ENCODE measurements around the gene PPARD. TPM values are rescaled to one million over a fixed set of nuclear protein-coding genes. Genes with fewer than 3 reads are reported as not detected.

Gene PPARD
- polyA plus RNA-seq, 1 donor from 2014 or later = 1.3 TPM

DNA sequence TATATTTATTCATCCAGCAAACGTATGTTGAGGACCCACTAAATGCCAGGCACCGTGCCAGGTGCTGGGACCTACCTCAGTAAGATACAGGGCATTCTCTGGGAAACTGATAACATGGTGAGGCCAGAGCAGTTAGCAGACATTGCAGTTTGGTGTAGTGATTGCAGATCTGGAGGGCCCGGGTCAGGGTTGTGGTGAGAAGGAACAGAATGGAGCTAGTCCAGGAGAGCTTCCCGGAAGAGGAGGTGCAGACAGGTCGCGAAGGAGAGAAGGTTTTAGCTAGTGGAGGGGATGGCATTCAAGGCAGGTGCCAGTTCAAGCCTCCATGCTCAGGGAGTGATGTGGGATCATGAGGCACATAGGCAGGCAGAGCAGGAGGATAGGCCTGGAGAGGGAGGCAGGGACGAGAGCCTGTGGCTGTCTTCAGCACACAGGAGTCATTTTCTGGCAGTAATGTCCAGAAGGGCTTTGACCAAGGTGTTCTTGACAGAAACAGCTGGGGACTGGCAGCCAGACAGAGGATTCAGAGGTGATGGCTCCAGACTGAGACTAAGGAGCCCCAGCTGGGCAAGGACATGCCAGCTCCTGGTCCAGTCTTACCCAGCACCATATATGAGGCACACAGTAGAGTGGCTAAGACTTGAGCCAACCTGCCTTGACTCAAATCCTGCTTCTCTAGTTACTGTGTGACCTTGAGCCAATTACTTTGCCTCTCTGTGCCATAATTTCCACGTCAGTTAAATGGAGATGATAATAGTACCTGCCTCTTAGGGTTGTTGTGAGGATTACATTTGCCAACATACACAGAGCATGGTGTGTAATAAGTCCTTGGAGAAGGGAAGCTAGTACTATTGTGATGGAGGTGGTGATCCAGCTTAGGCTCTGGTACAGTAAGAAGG lies 61.4 kb downstream of the PPARD start:
- TF ChIP-seq SMC3 (conservative IDR thresholded peaks at IDR 0.05; ENCODE audit: poor library complexity) = no peak
- no peak for TF ChIP-seq RAD21 (conservative IDR thresholded peaks at IDR 0.05)
- TF ChIP-seq, protein P1, sequence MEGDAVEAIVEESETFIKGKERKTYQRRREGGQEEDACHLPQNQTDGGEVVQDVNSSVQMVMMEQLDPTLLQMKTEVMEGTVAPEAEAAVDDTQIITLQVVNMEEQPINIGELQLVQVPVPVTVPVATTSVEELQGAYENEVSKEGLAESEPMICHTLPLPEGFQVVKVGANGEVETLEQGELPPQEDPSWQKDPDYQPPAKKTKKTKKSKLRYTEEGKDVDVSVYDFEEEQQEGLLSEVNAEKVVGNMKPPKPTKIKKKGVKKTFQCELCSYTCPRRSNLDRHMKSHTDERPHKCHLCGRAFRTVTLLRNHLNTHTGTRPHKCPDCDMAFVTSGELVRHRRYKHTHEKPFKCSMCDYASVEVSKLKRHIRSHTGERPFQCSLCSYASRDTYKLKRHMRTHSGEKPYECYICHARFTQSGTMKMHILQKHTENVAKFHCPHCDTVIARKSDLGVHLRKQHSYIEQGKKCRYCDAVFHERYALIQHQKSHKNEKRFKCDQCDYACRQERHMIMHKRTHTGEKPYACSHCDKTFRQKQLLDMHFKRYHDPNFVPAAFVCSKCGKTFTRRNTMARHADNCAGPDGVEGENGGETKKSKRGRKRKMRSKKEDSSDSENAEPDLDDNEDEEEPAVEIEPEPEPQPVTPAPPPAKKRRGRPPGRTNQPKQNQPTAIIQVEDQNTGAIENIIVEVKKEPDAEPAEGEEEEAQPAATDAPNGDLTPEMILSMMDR (IDR thresholded peaks at IDR 0.05; ENCODE audit: poor library complexity, severe bottlenecking) = no peak
- TF ChIP-seq MXI1 (conservative IDR thresholded peaks at IDR 0.05; ENCODE audit: poor library complexity, severe bottlenecking) = no peak
- TF ChIP-seq EP300 (conservative IDR thresholded peaks at IDR 0.05; ENCODE audit: poor library complexity, severe bottlenecking) = no peak
- TF ChIP-seq, protein P2, sequence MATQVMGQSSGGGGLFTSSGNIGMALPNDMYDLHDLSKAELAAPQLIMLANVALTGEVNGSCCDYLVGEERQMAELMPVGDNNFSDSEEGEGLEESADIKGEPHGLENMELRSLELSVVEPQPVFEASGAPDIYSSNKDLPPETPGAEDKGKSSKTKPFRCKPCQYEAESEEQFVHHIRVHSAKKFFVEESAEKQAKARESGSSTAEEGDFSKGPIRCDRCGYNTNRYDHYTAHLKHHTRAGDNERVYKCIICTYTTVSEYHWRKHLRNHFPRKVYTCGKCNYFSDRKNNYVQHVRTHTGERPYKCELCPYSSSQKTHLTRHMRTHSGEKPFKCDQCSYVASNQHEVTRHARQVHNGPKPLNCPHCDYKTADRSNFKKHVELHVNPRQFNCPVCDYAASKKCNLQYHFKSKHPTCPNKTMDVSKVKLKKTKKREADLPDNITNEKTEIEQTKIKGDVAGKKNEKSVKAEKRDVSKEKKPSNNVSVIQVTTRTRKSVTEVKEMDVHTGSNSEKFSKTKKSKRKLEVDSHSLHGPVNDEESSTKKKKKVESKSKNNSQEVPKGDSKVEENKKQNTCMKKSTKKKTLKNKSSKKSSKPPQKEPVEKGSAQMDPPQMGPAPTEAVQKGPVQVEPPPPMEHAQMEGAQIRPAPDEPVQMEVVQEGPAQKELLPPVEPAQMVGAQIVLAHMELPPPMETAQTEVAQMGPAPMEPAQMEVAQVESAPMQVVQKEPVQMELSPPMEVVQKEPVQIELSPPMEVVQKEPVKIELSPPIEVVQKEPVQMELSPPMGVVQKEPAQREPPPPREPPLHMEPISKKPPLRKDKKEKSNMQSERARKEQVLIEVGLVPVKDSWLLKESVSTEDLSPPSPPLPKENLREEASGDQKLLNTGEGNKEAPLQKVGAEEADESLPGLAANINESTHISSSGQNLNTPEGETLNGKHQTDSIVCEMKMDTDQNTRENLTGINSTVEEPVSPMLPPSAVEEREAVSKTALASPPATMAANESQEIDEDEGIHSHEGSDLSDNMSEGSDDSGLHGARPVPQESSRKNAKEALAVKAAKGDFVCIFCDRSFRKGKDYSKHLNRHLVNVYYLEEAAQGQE (IDR thresholded peaks at IDR 0.05; ENCODE audit: borderline replicate concordance) = no peak
- no peak for TF ChIP-seq TAF1 (IDR thresholded peaks at IDR 0.05; ENCODE audit: low read depth)
- no peak for TF ChIP-seq POLR2AphosphoS5 (IDR thresholded peaks at IDR 0.05)
- no peak for TF ChIP-seq EZH2 (IDR thresholded peaks at IDR 0.05; ENCODE audit: borderline replicate concordance, insufficient read depth, low read length, poor library complexity, severe bottlenecking)
- Histone ChIP-seq H3K27ac (ENCODE audit: low read length) (no peak overlapping the region), H3K27me3 (ENCODE audit: insufficient read depth, low read depth, low read length) (no peaks in the 10 kb centered on the region), H4K20me1 (ENCODE audit: insufficient read depth) (no peaks in the 10 kb centered on the region), H2AFZ (ENCODE audit: low read depth, low read length) (no peak overlapping the region), H3F3A (ENCODE audit: insufficient read depth, low read length, poor library complexity, severe bottlenecking) (no peaks in the 10 kb centered on the region), H3K4me3 (ENCODE audit: low read length) (no peak overlapping the region), H3K9me3 (ENCODE audit: low read length) (no peaks in the 10 kb centered on the region), H3K4me2 (ENCODE audit: low read length) (no peak overlapping the region), H3K79me2 (replicated peaks; ENCODE audit: insufficient read depth, low read length) (no peaks in the 10 kb centered on the region), H3K36me3 (ENCODE audit: insufficient read depth, low read length) (no peaks in the 10 kb centered on the region), H3K9me2 (ENCODE audit: insufficient read depth, low read length) (no peaks in the 10 kb centered on the region), H3K9ac (ENCODE audit: low read length) (no peak overlapping the region)

DNA sequence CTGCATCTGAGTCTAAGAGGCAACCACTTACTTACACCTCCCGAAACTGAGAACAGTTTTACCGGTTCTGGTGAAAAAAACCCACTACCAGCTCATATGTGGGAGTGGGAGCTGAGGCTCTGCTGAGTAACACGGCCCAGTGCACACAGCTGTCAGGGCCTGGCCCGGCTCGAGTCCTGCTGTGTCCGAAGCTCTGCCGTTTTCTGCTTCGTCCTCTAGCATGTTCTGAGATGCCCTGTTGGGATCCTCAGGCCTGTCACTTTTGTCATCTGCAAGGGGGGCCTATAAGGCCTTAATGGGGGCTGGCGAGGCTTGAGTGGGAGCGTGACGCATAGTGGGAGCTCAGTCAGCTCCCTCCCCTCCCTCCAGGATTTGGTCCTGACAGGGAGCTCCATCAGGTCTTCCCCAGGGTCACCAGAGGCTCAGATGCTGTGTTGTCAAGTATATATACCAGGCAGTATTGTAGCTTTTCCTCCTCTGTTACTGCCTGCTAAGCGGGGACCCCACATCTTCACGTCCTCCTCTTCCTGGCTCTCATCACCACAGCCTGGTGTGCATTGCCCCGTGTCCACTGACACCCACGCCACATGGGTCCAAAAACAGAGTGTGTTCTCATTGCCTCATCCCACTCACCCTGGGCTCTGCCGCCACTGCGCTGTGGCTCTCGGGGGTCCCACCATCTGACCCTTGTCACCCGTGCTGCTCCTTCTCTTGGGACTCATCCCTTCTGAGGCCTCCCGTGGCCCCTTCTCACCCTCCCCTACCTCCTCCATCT lies 64.5 kb downstream of the PPARD start:
- Histone ChIP-seq H3K9ac (ENCODE audit: low read length) (no peak overlapping the region), H4K20me1 (ENCODE audit: insufficient read depth) (no peaks in the 10 kb centered on the region), H3K4me3 (ENCODE audit: low read length) (no peak overlapping the region), H3K36me3 (ENCODE audit: insufficient read depth, low read length) (no peaks in the 10 kb centered on the region), H2AFZ (ENCODE audit: low read depth, low read length) (no peak overlapping the region), H3K4me2 (ENCODE audit: low read length) (no peak overlapping the region), H3K27me3 (ENCODE audit: insufficient read depth, low read depth, low read length) (no peaks in the 10 kb centered on the region), H3K79me2 (replicated peaks; ENCODE audit: insufficient read depth, low read length) (no peaks in the 10 kb centered on the region), H3K9me2 (ENCODE audit: insufficient read depth, low read length) (no peaks in the 10 kb centered on the region), H3K27ac (ENCODE audit: low read length) (no peak overlapping the region), H3K9me3 (ENCODE audit: low read length) (no peaks in the 10 kb centered on the region), H3F3A (ENCODE audit: insufficient read depth, low read length, poor library complexity, severe bottlenecking) (no peaks in the 10 kb centered on the region)
- TF ChIP-seq, protein P1 (IDR thresholded peaks at IDR 0.05; ENCODE audit: poor library complexity, severe bottlenecking) = no peak
- TF ChIP-seq POLR2AphosphoS5 (IDR thresholded peaks at IDR 0.05) = no peak
- TF ChIP-seq, protein P2 (IDR thresholded peaks at IDR 0.05; ENCODE audit: borderline replicate concordance) = no peak
- TF ChIP-seq RAD21 (conservative IDR thresholded peaks at IDR 0.05) = no peak
- no peak for TF ChIP-seq EP300 (conservative IDR thresholded peaks at IDR 0.05; ENCODE audit: poor library complexity, severe bottlenecking)
- TF ChIP-seq SMC3 (conservative IDR thresholded peaks at IDR 0.05; ENCODE audit: poor library complexity) = no peak
- TF ChIP-seq EZH2 (IDR thresholded peaks at IDR 0.05; ENCODE audit: borderline replicate concordance, insufficient read depth, low read length, poor library complexity, severe bottlenecking) = no peak
- no peak for TF ChIP-seq TAF1 (IDR thresholded peaks at IDR 0.05; ENCODE audit: low read depth)
- no peak for TF ChIP-seq MXI1 (conservative IDR thresholded peaks at IDR 0.05; ENCODE audit: poor library complexity, severe bottlenecking)

Measured in neural cell (in vitro differentiated cells).